Stimulated activated CD4-positive, alpha-beta T cell treated with anti-CD3 and anti-CD28 coated beads, TNF-alpha, amount 100 ng/mL, for 48 hours (primary cell): ENCODE measurements around the gene SH3RF3.

Experiments used
- DNase-seq, 3 donors: peaks; one replicate each; pipeline ENCODE4 v3.0.0-alpha.2; 2020; ENCODE audit warnings: low read depth in 3 of 3

The SH3RF3 gene

DNA sequence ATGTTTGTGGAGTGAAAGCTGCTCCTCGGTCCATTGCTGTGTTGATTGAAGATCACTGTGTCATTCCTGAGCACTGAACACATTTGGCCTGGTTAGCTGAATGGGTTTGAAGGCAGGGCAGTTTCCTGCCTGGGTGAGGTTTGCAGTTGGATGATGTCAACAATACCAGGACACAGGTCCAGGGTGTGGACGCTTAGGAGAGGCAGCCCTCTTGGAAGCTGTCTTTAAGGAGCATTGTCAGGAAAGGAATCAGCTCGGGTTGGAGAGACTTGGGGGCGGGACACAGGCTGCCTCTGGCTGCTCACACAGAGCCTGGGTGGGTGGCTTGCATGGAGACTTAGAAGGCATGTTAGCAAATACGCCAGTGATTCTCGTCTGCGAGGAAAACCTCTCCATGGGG is 247.1 kb downstream of the SH3RF3 start:
- DNase-seq: no peak

DNA sequence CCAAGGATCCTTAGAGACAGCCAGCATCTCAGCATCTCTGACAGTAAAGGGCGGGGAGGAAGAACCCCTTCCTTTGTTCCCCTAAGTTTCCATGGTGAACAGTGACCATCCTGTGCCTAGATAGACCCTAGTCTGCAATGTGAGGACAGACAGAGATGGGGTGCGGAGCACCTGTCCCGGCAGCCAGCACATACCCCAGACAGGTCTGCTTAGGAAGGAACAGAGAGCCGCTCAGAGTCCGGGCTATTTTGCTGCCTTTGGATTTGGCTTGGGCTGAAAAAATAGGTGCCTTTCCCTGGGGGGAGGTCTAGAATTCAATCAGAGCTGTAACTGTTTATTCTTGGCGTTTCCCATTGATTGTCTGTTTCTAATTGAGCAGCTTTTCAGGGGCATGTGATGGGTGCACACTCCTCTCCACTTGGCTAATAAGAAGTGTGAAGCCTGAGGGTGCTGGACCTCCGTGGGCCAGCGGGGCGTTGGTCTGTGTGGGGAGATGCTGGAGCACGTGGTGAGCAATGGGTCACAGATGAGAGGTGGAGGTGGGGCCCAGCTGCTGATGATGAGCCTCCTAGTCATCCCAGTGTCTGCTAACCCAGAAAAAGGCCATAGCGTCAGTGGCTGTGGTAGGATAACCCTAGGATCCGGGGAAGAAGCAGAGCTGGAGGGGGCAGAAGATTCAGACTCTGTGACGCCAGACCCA is 247.9 kb downstream of the SH3RF3 start:
- no peak for DNase-seq

DNA sequence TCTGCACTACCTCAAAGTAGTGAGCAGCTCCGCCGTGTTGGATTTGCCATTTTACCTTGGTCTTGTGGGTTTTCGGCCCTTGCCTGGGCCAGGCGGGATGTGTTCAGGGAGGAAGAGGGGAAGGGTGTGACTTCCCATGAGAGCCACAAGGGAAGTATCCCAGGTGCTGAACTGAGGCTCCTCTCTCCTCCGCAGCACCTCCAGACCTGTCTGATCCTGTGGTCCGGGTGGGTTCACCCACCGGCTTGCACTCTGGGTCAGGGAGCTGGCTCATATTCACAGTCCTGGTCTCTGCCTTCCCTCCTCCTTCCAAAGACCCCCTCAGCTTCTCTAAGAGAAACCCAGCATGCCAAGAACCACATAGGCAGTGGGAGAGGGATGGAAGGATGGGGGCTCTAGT is 249.0 kb downstream of the SH3RF3 start:
- DNase-seq: no peak

DNA sequence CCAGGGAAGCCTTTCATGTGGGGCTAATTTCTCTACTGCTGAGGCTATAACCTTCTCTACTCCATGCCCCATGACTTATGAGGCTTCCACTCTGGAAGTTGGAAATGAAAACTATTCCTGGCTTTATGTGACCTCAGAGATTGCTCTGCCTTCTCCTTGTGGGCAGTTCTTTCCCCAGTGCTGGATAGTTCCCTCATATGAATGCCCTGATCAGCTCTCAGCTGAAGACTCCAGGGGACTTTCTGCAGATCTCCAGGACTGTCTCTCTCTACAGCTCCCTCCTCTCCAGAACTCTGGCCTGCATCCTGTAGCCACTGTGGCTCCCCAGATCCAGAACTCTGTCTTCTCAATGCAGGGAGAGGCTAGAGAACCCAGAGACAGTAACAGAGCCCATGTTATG is 249.7 kb downstream of the SH3RF3 start:
- no peak for DNase-seq

DNA sequence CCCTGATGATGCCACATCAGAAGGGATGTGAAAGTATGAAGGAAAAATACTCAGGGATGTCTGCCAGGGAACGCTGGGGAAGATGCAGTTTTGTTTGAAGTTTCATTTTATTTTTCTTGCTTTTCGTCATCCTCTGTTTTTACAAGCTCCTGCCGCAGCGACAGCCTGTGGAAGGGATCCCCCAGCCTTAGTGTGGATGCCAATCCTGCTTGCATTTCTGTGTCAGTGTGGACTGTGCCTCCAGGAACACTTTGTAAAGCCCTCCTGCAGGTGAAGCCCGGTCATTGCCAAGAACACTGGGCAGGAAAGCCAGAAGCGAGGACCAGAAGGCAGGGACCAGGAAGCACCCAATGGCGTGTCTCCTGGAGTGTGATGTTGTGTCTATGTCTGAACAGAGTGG is 250.5 kb downstream of the SH3RF3 start:
- DNase-seq: no peak

DNA sequence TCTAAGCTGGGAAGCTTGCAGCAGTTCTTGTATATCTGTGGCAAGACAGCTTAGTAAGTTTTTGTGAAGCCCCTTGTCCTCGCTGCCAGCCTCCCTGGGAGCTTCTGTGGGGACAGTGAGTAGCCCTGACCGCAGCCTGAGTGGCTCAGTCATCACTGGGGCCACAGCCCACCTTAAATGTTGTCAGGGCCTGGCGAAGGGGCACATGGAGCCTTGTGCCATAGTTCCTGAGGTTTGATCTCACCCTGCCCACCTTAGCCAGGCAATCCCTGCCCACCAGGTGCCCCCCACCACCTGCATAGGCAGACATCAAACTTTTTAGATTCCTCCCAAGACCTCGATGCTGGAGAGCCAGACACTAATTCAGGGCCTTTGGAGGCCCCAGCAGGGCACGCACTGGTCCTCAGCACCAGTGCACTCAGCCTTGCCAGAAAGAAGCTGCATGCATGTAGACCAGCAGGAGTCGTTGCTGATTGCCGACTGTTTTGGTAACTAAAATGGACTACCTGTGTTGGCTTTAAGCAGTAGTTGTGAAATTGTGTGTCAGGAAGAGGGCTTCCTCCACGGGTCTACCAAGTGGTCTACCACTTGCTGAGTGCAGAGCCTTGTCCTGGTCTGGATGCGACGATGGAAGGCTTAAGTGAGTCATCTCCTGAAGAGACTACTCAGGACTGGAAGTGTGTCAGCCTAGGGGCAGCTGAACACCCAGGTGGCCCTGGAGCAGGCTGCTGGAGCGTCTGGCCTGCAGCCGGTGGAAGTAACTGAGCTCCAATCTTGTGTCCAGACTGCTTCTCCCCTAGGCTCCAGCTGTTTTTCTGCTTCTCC is 251.7 kb downstream of the SH3RF3 start:
- no peak for DNase-seq

DNA sequence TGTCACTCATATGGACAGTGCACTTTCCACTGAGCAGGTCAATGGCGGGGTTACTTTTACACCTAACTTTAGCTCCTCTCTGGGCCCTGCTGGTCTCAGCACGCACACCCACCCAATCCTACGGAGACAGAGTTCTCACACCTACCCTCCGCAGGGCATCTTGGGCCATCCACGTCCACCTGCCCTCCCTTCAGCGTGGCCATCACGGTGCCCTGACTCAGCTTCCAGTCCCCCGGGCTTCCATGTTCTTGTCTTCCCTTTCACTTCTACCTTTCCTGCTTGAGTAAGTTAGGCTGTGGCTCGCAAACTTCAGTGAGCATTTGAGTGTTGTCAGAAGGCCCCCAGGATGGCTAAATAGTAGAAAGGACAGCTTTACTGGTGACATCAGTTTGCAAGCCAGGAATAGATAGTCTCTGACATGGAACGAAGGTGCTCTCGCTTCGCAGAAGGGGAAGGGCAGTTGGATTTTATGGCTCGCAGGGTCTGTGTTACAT is 252.4 kb downstream of the SH3RF3 start:
- no peak for DNase-seq

DNA sequence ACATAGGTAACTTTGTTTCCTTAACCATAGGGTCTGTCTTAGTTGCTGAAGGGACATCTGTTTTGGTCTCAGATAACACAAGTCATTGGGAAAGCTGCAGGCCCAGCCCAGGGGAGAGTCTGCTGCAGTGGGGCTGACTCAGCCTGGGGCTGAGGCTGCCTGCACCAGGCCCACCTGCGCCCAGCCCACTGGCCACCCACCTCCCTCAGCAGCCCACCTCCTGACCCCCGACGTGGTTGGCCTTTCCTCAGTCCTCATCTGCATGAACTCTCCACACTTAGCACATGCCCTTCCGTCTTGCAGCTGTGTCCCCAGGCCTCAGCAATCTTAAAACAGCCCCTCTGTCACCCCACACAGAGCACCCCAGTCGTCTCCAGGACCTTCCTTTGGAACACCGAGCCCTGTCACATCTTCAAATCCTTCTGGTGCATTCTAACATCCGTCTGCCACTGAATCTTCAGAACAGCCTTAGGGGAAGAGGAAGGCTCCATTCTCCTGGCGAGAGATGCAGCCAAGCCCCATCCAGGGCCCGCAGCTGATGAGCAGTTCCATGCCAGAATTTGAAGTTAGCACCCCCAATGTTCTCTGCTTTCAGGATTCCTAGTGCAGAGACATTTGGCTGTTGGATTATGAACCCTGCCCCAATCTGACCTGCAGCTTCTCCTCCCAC is 253.4 kb downstream of the SH3RF3 start:
- no peak for DNase-seq

DNA sequence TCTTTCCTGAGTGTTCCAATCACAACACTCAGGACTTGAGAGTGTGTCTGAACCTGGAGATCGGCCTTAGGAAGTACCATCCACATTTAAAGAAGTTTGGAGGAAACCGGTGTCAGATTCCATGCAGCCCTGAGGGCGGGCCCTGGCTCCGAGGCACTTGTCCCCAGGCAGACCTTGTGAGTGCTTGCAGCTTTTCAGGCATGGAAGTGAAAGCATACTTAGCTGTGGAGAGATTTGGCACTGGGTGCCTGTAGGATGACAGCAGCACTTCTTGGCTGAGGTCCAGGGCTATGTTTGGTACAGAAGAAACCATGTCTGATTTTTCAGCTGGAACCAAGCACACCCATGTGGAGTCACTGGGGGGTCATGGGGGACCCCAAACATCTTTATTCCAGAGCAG is 253.9 kb downstream of the SH3RF3 start:
- no peak for DNase-seq

DNA sequence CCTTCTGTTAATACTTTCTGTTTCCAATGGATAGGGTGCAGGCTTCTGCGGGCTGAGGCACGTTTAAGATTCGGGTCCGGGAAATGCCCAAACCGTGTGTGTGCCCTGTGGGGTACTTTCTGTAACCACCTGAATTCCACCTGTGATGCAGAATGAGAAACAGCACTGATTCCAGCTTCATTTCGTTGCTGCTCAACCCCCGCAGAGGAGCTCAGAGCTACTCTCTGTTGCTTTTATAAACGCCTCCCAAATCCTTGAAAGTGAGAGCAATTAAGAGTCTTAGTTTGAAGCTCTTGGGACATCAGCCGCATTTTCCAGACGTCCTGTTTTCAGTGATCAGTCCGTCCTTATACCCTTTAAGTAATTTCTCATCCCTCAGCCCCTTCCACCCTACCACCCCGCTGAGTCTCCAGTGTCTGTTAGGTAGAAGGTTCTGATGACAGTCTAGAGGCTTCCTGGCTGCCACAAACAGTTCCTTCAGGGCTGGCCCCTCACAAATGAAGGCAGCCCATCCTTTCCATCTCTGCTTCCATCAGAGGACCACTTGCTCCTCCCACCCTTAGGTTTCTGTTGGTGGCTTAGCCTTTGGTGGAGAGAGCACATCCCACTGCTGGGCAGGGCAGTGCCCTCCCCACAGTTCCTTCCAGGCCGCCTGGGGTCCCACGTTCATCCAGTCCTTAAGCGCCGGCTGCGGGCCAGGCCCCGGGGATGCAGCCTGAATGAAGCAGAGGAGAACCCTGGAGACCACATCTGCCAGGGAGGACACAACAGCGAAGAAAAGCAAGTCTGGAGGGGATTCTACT is 254.7 kb downstream of the SH3RF3 start:
- DNase-seq: no peak

DNA sequence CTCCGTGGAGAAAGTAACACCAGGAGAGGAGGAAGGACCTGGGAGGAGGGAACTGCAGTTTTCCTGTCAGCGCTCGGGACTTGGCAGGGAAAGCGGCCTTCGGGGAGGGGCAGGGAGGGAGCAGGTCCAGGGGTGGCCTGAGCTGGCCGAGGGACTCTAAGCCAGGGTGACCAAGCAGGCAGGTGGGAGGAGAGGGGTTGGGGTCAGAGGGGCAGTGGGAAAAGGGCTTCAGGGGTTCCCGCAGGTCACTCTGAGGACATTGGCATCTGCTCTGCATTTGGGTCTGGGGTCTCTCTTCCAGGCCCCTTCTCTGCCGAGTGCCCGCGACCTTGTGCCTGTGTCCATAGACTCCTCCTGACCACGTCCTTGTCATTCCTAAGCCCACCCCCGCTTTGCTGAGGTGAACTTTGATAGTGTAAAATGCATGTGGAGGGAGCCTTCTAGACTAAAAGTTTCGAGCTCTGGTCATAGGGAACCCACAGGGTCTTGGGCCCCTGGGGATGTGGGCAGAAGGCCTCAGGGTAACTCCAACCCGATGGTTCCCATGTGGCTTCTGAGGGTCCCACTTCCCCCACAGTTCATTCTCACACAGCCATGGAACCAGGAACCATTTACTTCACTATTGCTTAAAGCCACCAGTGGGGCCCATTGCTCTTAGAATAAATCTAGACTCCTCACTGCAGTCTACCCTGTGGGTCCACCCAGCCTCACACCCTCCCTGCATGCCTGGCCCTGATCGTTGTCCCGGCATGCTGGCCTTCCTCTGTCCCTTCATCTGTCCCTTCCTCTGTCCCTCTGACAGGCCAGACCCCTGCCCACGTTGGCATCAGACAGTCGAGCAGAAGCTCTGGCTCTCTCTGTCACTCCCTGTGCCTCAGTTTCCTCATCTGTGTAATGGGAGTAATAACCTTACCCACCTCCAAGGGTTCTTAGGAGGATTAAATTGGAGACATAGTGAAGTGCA is 255.6 kb downstream of the SH3RF3 start:
- DNase-seq: no peak

DNA sequence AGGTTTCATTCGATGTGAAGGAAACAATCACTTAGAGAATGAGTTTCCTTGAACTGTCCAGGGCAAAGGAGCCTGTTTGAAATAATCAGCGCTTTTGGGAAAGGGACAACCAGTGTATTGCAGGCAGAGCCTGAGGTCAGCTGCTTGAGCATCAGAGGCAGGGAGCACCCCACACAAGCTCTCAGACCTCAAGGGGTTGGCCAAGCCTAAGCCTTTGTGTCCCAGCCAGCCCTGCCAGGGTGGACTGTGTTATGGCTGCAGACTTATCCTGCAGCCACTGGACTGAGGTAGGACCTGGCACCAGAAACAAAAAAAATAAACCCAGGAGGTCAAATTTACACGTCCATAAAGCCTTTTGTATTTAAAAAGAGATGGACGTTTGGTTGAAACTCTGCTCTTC is 256.5 kb downstream of the SH3RF3 start:
- DNase-seq: no peak

DNA sequence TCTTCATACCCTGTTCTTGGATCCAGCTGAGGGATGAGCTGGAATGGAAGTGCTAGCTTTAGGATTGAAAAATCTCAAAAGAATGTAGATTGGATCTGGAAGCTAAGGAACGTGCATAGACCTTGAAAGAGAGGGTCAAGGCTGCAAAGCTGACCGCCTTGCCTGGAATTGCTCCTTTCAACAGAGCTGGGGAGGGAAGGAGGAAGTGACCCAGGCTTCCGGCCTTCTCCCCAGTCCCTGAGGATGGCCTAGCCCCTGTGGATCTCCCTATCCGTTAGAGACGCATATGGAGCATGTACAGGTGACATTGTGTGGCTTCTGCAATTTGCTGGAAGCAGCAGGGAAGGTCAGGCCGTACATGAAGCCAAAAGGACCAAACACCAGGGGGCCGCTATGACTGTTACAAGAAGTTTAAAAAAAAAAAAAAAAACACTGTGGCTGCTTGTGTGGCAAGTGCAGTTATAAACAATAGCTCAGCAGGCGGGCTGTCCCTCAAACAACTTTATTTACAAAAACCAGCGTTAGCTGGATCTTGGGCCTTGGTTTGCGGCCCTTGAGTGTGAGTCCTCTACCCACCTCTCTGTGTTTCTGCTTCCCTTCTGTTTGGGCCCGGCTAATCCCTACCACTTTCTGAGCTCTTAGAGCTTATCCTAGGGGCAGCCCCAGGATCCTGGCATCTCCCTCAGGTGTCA is 257.1 kb downstream of the SH3RF3 start:
- DNase-seq: no peak

DNA sequence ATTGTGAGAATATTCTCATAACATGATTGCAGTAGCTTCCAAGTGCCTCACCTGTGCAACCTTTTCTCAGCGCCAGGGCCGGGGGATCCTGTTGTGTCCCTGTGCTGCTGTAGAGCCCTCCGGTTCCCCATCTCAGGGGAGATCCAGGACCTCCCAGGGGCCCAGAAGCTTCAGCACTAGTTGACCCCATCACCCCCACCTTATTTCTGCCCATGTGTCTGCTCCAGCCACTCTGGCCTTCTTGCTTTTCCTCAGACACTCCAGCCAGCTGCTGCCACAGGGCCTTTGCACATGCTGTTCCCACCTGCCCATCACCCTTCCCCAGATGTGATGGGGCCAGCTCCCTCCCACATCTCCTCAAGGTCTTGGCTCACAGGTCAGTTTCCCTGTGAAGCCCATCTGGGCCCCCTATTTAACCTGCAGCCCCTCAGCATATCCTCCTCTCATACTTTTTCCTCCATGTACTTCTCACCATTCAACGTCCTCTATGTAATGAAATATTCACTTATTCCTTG is 258.3 kb downstream of the SH3RF3 start:
- DNase-seq: no peak

DNA sequence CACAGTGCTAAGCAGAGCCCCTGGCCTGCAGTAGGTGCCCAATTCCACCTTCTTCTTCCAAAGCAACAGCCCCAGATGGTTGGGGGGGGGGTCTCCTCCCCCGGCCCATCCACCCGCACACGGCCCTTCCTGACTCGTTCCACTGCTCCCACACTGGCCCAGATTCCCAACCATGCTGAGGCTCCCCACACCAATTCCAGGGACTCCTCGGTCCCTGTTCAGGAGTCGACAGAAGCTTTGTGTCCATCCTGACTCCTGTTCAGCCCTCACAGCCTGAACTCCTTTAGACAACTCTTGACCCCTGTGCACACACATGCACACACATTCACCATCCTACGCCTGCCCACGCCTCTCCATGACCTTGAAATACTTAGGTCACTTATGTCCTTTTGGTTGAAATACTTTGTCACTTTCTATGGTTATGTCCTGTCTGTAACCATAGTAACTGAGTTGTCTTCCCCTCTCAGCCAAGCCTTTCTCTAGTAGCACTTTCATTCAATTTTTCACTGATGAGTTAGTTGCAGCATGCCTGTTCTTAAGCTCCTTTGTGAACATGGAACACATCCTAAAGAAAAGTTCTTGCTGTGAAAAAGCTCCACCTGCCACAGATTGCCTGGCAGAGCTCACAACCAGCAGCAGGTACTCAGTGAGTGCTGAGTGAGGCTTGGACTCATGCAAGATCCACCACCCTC is 258.9 kb downstream of the SH3RF3 start:
- DNase-seq: no peak

DNA sequence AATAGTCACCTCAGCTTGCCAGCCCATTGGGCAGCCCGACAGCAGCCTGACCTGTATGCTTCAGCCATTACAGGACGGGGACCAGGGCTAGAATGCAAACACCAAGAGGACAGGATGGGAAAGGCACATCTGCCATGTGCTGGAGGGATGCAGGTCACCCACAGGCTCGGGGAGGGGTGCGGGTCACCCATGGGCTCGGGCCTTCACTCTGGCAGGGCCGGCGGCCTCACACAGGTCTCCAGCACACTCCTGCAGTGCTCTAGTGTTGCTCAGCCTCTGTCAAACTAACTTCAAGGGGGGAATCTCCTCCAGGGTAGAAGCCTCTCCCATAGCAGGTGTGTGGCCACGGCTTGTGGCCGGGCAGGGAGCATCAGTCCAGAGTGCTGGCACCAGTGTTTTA is 262.2 kb downstream of the SH3RF3 start:
- no peak for DNase-seq

DNA sequence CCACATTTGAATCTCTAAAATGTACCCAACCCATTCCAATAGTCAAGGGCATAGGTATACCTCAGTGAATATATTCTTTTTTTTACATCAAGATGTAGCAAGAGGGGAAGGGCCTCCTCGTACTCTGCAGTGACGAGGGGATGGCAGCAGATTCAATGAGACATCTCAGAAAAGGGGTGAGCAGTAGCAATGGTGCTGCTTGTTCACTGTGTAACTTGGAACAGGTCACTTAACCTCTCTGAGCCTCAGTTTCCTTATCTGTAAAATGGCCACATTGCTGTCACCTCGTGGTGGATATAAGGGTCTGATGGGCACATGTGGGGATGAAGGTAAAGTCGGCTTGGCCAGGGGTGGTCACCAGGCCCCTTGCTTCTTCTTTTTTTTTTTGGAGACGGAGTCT is 263.1 kb downstream of the SH3RF3 start:
- no peak for DNase-seq

DNA sequence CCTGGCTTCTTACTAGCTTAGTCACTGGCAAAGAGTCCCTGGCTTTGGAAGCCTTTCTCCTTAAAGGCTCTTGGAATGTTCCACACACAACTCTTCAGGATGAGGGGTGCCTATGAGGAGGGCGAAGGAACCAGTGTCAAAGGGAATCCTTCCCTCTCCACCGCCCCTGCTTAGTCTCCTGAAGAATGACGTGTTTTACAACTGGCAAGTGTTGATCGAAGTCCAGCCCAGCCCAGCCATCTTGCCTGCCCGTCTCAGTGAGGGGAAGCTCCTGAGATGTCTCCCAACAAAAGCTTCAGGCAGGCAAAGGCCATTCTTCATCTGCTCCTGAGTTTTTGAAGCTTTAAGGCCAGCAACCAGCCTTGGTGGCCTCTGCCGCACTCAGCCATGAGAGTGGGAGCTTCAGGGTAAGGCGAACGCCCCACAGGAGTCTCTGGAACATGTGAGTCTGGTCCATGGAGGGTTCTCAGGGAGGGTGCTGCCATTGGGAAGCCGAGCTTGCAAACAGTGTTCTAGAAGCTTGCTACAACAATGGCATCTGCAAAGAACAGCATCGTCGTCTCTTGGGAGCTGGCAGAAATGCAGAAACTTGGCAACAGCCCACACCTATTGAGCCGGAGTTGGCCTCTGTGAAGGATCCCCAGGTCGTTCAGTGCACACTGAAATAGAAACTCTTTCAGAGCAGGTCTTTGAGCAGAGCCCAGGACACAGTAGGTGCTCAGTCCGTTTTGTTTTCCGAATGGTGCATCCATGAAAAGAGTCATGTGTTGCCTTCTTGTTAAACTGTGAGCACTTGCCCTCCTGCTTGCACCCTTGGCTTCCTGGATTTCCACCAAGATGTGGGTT is 264.0 kb downstream of the SH3RF3 start:
- no peak for DNase-seq

DNA sequence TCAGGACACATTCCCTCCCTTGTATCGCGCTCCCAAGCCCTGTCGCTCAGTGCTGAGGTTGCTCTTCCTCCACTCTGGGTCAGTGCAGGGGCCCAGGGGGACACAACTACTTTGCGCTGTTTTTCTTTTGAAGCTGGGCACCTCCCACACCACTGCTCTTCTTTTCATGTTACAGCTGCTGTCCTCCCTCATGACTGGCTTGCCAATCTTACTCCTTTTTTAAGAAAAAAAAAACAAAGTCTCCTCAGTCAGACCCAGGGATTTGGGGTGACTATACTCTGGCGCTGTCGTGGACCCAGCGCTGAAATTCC is 264.6 kb downstream of the SH3RF3 start:
- no peak for DNase-seq
